Measurements from ENCODE around the gene SLC6A5.

The SLC6A5 gene

DNA sequence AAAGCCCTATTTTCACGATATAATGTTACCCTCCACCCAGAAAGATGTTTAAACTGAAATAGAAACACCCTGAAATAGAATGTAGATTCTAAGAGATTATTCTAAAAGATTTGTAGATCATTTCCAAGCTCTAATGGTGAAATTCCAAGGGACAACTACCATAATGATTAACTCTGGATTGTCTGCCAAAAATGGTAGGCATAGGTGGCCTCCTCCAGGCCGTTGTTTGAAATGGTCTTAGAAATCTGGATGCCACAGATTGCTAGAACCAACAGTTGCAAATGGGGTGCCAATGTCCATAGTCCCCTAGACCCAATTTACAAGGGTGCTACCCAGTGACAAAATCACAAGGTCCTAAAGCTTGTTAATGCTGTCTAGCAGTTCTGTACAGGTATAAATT is 6.7 kb upstream of the SLC6A5 start:
- POLR2A ChIA-PET: no interaction called here
- H3K9me3 ChIP-seq (ENCODE audit: control insufficient read depth, insufficient read depth, low read depth, low read length): no peaks in the 10 kb centered on the region
- TF ChIP-seq ZNF626 (tag by site-specific recombination; IDR thresholded peaks at IDR 0.05): no peak
- no peak for TF ChIP-seq PRDM1 (tag by site-specific recombination; IDR thresholded peaks at IDR 0.05)
- TF ChIP-seq EGR2 (tag by site-specific recombination; IDR thresholded peaks at IDR 0.05; ENCODE audit: low read depth): no peak
- TF ChIP-seq, protein P1, sequence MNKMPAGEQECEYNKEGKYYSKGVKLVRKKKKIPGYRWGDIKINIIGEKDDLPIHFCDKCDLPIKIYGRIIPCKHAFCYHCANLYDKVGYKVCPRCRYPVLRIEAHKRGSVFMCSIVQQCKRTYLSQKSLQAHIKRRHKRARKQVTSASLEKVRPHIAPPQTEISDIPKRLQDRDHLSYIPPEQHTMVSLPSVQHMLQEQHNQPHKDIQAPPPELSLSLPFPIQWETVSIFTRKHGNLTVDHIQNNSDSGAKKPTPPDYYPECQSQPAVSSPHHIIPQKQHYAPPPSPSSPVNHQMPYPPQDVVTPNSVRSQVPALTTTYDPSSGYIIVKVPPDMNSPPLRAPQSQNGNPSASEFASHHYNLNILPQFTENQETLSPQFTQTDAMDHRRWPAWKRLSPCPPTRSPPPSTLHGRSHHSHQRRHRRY (tag by site-specific recombination; IDR thresholded peaks at IDR 0.05): no peak
- no peak for TF ChIP-seq ZNF132 (tag by site-specific recombination; IDR thresholded peaks at IDR 0.05; ENCODE audit: borderline replicate concordance)
- no peak for TF ChIP-seq ZNF121 (tag by site-specific recombination; IDR thresholded peaks at IDR 0.05)
- no peak for TF ChIP-seq ZNF843 (tag by site-specific recombination; IDR thresholded peaks at IDR 0.05)
- TF ChIP-seq ZNF2 (tag by site-specific recombination; IDR thresholded peaks at IDR 0.05): no peak
- TF ChIP-seq, protein P2, sequence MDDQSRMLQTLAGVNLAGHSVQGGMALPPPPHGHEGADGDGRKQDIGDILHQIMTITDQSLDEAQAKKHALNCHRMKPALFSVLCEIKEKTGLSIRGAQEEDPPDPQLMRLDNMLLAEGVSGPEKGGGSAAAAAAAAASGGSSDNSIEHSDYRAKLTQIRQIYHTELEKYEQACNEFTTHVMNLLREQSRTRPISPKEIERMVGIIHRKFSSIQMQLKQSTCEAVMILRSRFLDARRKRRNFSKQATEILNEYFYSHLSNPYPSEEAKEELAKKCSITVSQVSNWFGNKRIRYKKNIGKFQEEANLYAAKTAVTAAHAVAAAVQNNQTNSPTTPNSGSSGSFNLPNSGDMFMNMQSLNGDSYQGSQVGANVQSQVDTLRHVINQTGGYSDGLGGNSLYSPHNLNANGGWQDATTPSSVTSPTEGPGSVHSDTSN (CRISPR knock-in tag; IDR thresholded peaks at IDR 0.05): no peak
- TF ChIP-seq, protein P3, sequence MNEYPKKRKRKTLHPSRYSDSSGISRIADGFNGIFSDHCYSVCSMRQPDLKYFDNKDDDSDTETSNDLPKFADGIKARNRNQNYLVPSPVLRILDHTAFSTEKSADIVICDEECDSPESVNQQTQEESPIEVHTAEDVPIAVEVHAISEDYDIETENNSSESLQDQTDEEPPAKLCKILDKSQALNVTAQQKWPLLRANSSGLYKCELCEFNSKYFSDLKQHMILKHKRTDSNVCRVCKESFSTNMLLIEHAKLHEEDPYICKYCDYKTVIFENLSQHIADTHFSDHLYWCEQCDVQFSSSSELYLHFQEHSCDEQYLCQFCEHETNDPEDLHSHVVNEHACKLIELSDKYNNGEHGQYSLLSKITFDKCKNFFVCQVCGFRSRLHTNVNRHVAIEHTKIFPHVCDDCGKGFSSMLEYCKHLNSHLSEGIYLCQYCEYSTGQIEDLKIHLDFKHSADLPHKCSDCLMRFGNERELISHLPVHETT (tag by site-specific recombination; IDR thresholded peaks at IDR 0.05): no peak
- TF ChIP-seq GLI4 (tag by site-specific recombination; IDR thresholded peaks at IDR 0.05): no peak
- no peak for TF ChIP-seq ZNF785 (tag by site-specific recombination; IDR thresholded peaks at IDR 0.05)
- TF ChIP-seq ZBTB6 (tag by site-specific recombination; IDR thresholded peaks at IDR 0.05): no peak
- TF ChIP-seq ZNF394 (tag by site-specific recombination; IDR thresholded peaks at IDR 0.05; ENCODE audit: borderline replicate concordance): no peak
- no peak for TF ChIP-seq ZNF221 (tag by site-specific recombination; IDR thresholded peaks at IDR 0.05; ENCODE audit: borderline replicate concordance)
- TF ChIP-seq ZNF585B (tag by site-specific recombination; IDR thresholded peaks at IDR 0.05): no peak
- no peak for TF ChIP-seq HIC1 (tag by site-specific recombination; IDR thresholded peaks at IDR 0.05)
- TF ChIP-seq KLF7 (tag by site-specific recombination; IDR thresholded peaks at IDR 0.05; ENCODE audit: borderline replicate concordance): no peak
- no peaks in the 10 kb centered on the region for H3K36me3 ChIP-seq (ENCODE audit: control insufficient read depth in 2 of 2, insufficient read depth in 1 of 2, low read length in 2 of 2)
- no peak overlapping the region for H3K27ac ChIP-seq (ENCODE audit: extremely low read depth, low read depth, low read length)
- CTCF ChIA-PET: interaction anchor here (1.2 kb wide), 1 partner anchor 17 kb away, joined by 3 read pairs; no protein-coding TSS in a partner anchor
- no peaks in the 10 kb centered on the region for H3K4me1 ChIP-seq (ENCODE audit: control insufficient read depth, insufficient read depth, low read length)
- no peak overlapping the region for H3K4me3 ChIP-seq (ENCODE audit: low read depth, low read length)
